Measurements from ENCODE around the gene GARRE1. TPM values are rescaled to one million over a fixed set of nuclear protein-coding genes. Genes with fewer than 3 reads are reported as not detected.
A peak's percentile ranks its signal among the peaks of the same experiment; 100 is the strongest.
"Not testable (repeated sequence)": the region's sequence is repeated elsewhere in the genome, so short reads cannot be mapped to it uniquely, and the experiment has no call there.

The GARRE1 gene
- total and polyA plus RNA-seq, 11 donors: 7.8 to 34.7 (median 20.6) TPM

DNA sequence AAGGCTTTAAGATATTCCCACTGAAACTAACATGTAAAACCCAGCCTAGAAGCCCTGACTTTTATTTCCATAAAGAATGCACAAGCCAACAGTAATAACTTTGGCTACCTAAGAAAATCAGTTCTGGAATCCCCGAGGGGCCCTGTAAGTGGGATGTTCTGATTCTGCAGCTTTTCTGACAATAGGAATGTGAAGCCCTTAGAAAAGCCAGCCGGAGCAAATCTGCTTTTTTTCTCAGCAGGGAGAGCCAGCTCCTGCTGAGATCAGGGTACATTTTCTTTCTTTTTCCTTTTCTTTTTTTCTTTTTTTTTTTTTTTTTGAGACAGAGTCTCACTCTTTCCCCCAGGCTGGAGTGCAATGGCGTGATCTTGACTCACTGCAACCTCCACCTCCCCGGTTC lies 8.0 kb upstream of the GARRE1 start:
- Histone ChIP-seq H3K4me1 (peaks cover 0 to 15% (median 4%) of the 10 kb centered on the region in 12 donors), H3K4me3 (no peak overlapping the region), H3K27me3 (no peaks in the 10 kb centered on the region), H3K27ac (no peak overlapping the region), H3K36me3 (no peaks in the 10 kb centered on the region), H3K9me3 (no peaks in the 10 kb centered on the region)
- intact Hi-C loops (cut with DNase I): no loop called here
- TF ChIP-seq, protein P1, sequence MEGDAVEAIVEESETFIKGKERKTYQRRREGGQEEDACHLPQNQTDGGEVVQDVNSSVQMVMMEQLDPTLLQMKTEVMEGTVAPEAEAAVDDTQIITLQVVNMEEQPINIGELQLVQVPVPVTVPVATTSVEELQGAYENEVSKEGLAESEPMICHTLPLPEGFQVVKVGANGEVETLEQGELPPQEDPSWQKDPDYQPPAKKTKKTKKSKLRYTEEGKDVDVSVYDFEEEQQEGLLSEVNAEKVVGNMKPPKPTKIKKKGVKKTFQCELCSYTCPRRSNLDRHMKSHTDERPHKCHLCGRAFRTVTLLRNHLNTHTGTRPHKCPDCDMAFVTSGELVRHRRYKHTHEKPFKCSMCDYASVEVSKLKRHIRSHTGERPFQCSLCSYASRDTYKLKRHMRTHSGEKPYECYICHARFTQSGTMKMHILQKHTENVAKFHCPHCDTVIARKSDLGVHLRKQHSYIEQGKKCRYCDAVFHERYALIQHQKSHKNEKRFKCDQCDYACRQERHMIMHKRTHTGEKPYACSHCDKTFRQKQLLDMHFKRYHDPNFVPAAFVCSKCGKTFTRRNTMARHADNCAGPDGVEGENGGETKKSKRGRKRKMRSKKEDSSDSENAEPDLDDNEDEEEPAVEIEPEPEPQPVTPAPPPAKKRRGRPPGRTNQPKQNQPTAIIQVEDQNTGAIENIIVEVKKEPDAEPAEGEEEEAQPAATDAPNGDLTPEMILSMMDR (IDR thresholded peaks at IDR 0.05): no peak
- no peak for TF ChIP-seq POLR2A (IDR thresholded peaks at IDR 0.05)
- no peak for DNase-seq
- no peak for ATAC-seq
- 78 to 87% (median 83%) methylated on average over 4 of the region's 4 CpGs for WGBS, 4 donors

DNA sequence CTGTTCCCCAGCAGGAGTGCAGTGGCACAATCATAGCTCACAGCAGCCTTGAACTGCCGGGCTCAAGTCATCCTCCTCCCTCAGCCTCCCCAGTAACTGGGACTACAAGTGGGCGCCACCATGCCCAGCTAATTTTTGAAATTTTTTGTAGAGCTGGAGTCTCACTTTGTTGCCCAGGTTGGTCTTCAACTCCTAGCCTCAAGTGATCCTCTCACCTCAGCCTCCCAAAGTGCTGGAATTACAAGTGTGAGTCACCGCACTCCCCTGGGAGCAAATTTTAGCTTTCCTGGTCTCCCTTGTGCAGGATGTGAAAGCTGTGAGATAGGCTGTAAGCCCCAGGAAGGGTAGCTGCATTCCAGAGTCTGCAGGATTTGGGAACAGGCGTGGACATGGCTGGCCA lies 5.4 kb upstream of the GARRE1 start:
- no peaks in the 10 kb centered on the region for H3K9me3 ChIP-seq
- DNase-seq: no peak
- no peak overlapping the region for H3K27ac ChIP-seq
- no peak for ATAC-seq
- H3K4me1 ChIP-seq: peaks cover 0 to 15% (median 4%) of the 10 kb centered on the region in 12 donors
- H3K36me3 ChIP-seq: no peaks in the 10 kb centered on the region
- WGBS, 4 donors: 88 to 94% (median 92%) methylated on average over 4 of the region's 4 CpGs
- no peak overlapping the region for H3K4me3 ChIP-seq
- no peaks in the 10 kb centered on the region for H3K27me3 ChIP-seq
- TF ChIP-seq, protein P1 (IDR thresholded peaks at IDR 0.05): no peak
- no peak for TF ChIP-seq POLR2A (IDR thresholded peaks at IDR 0.05)
- intact Hi-C loops (cut with DNase I): no loop called here

DNA sequence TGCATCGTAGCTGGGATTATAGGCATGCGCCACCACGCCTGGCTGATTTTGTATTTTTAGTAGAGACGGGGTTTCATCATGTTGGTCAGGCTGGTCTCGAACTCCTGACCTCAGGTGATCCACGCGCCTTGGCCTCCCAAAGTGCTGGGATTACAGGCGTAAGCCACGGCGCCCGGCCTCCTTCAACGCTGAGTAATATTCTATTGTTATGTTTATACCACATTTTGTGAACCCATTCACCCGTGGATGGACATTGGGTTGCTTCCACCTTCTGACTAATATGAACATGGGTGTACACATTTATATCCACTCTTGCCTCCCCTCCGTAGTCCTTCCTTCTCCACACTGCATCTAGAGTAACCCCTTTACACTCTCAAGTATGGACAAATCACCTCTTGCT lies 1.2 kb upstream of the GARRE1 start:
- H3K27me3 ChIP-seq, ATAC-seq, DNase-seq, H3K4me3 ChIP-seq, H3K9me3 ChIP-seq, H3K36me3 ChIP-seq: not testable (repeated sequence)
- WGBS, 4 donors: 92 to 96% (median 96%) methylated on average over 14 of the region's 14 CpGs
- Histone ChIP-seq H3K4me1 (peaks cover 0 to 36% (median 19%) of the 10 kb centered on the region in 12 donors), H3K27ac (peak overlapping the region in 1 of 12 donors; percentile 99)
- intact Hi-C loops (cut with DNase I): loop anchor here in 3 of 10 donors (5.0 to 10.0 kb wide), 2 partner anchors 82 to 84 kb away; no protein-coding TSS in a partner anchor

- H3K27me3 ChIP-seq, H3K9me3 ChIP-seq, H3K36me3 ChIP-seq, DNase-seq, ATAC-seq: not testable (repeated sequence)
- peak overlapping the region; percentile 66 to 100 (median 84) for H3K4me3 ChIP-seq
- H3K4me1 ChIP-seq: peaks cover 0 to 36% (median 19%) of the 10 kb centered on the region in 12 donors
- peak overlapping the region in 11 of 12 donors; percentile 91 to 99 (median 96) for H3K27ac ChIP-seq
- 67 to 71% (median 69%) methylated on average over 17 of the region's 17 CpGs for WGBS, 4 donors
- intact Hi-C loops (cut with DNase I): loop anchor here in 4 of 10 donors (2.0 to 10.0 kb wide), 3 partner anchors 81 to 84 kb away; no protein-coding TSS in a partner anchor
Measured at GRCh38 chr19:34253681-34254045, 691 bp upstream of the GARRE1 start.

GRCh38 chr19:34254698-34255432 lies 511 bp downstream of the GARRE1 start:
- peak; percentile 24 to 76 (median 63) for ATAC-seq
- intact Hi-C loops (cut with DNase I): loop anchor here in 7 of 10 donors (1.0 to 10.0 kb wide), 4 partner anchors 10 to 82 kb away; no protein-coding TSS in a partner anchor
- peaks cover 0 to 4% (median 0%) of the 10 kb centered on the region in 9 donors for H3K27me3 ChIP-seq
- H3K9me3 ChIP-seq: no peaks in the 10 kb centered on the region
- no peaks in the 10 kb centered on the region for H3K36me3 ChIP-seq
- peaks cover 0 to 48% (median 24%) of the 10 kb centered on the region in 12 donors for H3K4me1 ChIP-seq
- H3K27ac ChIP-seq: peak overlapping the region; percentile 84 to 99 (median 94)
- TF ChIP-seq, protein P1 (IDR thresholded peaks at IDR 0.05): no peak
- TF ChIP-seq POLR2A (IDR thresholded peaks at IDR 0.05): no peak
- WGBS, 4 donors: 0% methylated on average over 11 to 88 of the region's 88 CpGs; no CpG with 5 or more reads in 1 of the 4 donors
- DNase-seq: peak; percentile 42 to 71 (median 65)
- H3K4me3 ChIP-seq: peak overlapping the region; percentile 66 to 100 (median 82)

All from heart left ventricle (tissue), 16 donors.